GM12864 (cell line): ENCODE data around the gene RNF144A.

ENCODE experiments used
- DNase-seq: peaks from one replicate; pipeline ENCODE4 v3.0.0-alpha.2; 2011; ENCODE audit warnings: low read depth
- H3K4me3 ChIP-seq: 2 replicates; pipeline ENCODE4 v1.5.1; 2011; ENCODE audit warnings: mild to moderate bottlenecking, low read depth, low read length, control low read depth
- TF ChIP-seq, protein P1 (sequence below): IDR thresholded peaks from 2 replicates; pipeline ENCODE4 v1.5.1; 2011; ENCODE audit warnings: low read depth, mild to moderate bottlenecking, moderate library complexity, low read length, control low read depth, inconsistent platforms; ENCODE audit errors: missing control alignments

RNF144A gene

DNA sequence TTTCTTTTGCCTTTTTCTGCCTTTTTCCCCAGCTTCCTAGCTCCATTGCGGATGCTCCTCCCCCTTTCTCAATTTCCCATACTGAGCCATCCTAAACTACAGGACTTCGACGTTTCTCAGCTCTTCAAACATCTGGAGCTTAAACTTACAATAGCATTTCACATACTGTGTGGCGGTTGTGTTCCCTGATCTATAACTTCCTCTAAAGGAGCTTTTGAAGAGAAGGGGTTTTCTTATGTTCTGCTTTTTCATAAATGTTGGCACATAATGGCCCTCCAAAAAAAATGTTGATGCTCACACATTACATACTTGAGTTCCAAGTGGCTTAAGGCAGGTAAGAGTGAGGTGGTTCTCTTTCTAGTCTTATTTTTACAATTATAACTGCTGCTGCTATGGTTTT, 87.4 kb downstream of the RNF144A start:
- DNase-seq, result no peak
- TF ChIP-seq, protein P1, sequence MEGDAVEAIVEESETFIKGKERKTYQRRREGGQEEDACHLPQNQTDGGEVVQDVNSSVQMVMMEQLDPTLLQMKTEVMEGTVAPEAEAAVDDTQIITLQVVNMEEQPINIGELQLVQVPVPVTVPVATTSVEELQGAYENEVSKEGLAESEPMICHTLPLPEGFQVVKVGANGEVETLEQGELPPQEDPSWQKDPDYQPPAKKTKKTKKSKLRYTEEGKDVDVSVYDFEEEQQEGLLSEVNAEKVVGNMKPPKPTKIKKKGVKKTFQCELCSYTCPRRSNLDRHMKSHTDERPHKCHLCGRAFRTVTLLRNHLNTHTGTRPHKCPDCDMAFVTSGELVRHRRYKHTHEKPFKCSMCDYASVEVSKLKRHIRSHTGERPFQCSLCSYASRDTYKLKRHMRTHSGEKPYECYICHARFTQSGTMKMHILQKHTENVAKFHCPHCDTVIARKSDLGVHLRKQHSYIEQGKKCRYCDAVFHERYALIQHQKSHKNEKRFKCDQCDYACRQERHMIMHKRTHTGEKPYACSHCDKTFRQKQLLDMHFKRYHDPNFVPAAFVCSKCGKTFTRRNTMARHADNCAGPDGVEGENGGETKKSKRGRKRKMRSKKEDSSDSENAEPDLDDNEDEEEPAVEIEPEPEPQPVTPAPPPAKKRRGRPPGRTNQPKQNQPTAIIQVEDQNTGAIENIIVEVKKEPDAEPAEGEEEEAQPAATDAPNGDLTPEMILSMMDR, result no peak
- no peak overlapping the region for H3K4me3 ChIP-seq

DNA sequence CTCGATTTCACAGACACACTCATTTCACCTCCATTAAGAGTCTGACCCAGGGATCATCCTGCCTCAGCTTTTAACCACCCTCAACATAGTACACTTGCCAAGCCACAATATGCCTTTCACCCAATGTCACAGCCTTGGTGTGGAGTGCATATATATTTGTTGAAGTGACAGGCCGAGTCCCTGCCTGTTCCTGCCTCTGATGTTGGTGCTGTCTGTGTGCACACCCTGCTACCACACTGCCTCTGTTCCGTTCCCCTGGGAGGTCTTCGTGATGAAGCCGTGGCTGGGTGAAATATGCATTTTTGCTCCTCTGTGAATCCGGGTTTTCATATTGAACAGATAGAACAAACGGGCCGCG, 90.3 kb downstream of the RNF144A start:
- TF ChIP-seq, protein P1, result no peak
- H3K4me3 ChIP-seq, result no peak overlapping the region
- DNase-seq, result no peak

GRCh38 chr2:7007846-7008741, 90.9 kb downstream of the RNF144A start:
- no peak for DNase-seq
- TF ChIP-seq, protein P1, result no peak
- H3K4me3 ChIP-seq, result no peak overlapping the region

GRCh38 chr2:7009207-7009911, 92.1 kb downstream of the RNF144A start:
- no peak for DNase-seq
- no peak overlapping the region for H3K4me3 ChIP-seq
- TF ChIP-seq, protein P1, result no peak

GRCh38 chr2:7010391-7011054, 93.3 kb downstream of the RNF144A start:
- DNase-seq, result no peak
- H3K4me3 ChIP-seq, result no peak overlapping the region
- TF ChIP-seq, protein P1, result no peak

- DNase-seq, result no peak
- TF ChIP-seq, protein P1, result no peak
- H3K4me3 ChIP-seq, result no peak overlapping the region
These were observed 94.3 kb downstream of the RNF144A start for GRCh38 chr2:7011356-7012083.
